ENCODE measurements around the gene VMP1. TPM values are rescaled to one million over a fixed set of nuclear protein-coding genes. Genes with fewer than 3 reads are reported as not detected.
"Not testable (repeated sequence)": the region's sequence is repeated elsewhere in the genome, so short reads cannot be mapped to it uniquely, and the experiment has no call there.

The VMP1 gene
- total RNA-seq, 1 experiment from 2014 or later = 46.5 TPM

DNA sequence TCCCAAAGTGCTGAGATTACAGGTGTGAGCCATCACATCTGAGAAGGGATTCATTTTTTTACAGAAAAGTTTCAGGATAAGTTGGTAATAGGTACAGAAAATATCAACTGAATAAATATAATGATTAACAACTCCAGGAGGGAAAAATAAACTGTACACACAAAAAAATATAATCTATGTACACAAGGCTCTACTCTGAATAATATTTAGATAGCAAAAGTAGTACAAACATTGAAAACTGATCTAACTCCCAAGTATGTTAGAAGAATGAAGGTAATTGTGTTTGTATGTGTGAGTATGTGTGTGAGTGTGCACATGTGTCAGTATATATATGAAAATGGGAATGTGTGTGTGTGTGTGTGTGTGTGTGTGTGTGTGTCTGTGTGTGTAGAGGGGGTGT lies 164.9 kb downstream of the VMP1 start:
- no peak overlapping the region for H3K27ac ChIP-seq
- H3K4me3 ChIP-seq = no peak overlapping the region
- no peaks in the 10 kb centered on the region for H3K27me3 ChIP-seq
- DNase-seq = no peak
- H3K36me3 ChIP-seq = peaks cover 8% of the 10 kb centered on the region; the same call in 1 of the 2 replicates
- H3K4me1 ChIP-seq = no peaks in the 10 kb centered on the region
- H3K9me3 ChIP-seq (replicated peaks) = no peaks in the 10 kb centered on the region

DNA sequence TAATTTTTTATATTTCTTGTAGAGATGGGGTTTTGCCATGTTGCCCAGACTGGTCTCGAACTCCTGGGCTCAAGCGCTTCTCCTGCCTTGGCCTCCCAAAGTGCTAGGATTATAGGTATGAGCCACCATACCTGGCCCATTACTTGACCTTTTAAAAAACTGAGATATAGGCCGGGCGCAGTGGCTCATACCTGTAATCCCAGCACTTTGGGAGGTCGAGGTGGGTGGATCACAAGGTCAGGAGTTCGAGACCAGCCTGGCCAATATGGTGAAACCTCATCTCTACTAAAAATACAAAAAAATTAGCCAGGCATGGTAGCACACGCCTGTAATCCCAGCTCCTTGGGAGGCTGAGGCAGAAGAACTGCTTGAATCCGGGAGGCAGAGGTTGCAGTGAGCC lies 166.0 kb downstream of the VMP1 start:
- H3K9me3 ChIP-seq (replicated peaks); DNase-seq; H3K27ac ChIP-seq; H3K4me1 ChIP-seq; H3K4me3 ChIP-seq; H3K27me3 ChIP-seq: not testable (repeated sequence)
- H3K36me3 ChIP-seq = peaks cover 13% of the 10 kb centered on the region; the same call in 1 of the 2 replicates

DNA sequence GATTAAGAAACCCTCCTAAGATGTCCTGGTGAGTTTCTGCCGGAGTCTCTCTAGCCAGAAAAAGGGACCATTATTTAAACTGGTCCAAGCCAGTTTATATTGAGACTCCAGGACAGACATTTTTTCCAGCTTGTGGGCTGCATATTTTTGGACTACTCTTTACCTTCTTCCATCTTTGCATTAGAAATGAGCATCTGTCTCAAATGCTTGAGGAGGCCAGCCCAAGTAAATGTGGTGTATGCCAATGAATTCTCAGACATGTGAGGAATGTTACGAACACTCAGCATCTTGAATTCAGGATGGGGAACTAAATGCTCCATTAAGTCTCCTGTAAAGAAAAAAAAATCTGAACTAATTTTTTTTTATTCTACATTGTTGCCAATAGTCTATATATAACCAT lies 166.9 kb downstream of the VMP1 start:
- H3K9me3 ChIP-seq (replicated peaks) = no peaks in the 10 kb centered on the region
- H3K27me3 ChIP-seq = no peaks in the 10 kb centered on the region
- H3K36me3 ChIP-seq = peaks cover 13% of the 10 kb centered on the region; the same call in 1 of the 2 replicates
- DNase-seq = no peak
- no peaks in the 10 kb centered on the region for H3K4me1 ChIP-seq
- H3K4me3 ChIP-seq = no peak overlapping the region
- no peak overlapping the region for H3K27ac ChIP-seq

DNA sequence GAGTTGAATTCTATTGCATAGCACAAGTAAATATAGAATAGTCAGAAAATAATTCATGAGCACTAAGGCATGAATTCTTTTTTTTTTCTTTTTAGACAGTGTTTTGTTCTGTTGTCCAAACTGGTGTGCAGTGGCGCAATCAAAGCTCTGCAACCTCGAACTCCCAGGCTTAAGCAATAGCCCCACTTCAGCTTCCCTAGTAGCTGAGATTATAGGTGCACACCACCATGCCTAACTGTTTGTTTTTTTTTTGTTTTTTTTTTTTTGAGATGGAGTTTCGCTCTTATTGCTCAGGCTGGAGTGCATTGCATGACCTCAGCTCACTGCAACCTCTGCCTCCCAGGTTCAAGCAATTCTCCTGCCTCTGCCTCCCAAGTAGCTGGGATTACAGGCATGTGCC lies 168.7 kb downstream of the VMP1 start:
- H3K27me3 ChIP-seq = no peaks in the 10 kb centered on the region
- H3K4me3 ChIP-seq = no peak overlapping the region
- H3K27ac ChIP-seq = no peak overlapping the region
- peaks cover 13% of the 10 kb centered on the region; the same call in 1 of the 2 replicates for H3K36me3 ChIP-seq
- no peaks in the 10 kb centered on the region for H3K9me3 ChIP-seq (replicated peaks)
- no peak for DNase-seq
- H3K4me1 ChIP-seq = no peaks in the 10 kb centered on the region

DNA sequence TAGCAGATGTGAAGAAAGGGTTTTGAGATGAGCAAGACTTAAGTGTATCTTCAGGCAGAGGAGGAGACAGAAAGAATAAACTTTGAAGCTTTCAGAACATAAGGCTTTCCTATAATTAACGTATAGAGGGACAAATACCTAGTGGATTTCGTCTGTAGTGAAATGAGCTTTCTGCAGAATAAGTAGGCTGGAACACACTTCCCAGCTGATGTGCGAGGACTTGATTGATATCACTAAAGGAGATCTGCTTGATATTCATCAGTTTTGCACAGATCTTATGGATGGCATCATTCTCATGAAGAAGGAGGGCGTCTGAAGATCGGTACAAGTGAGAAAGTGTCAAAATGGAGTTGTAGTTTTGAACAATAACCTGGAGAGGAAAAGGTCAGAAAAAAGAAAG lies 170.5 kb downstream of the VMP1 start:
- H3K36me3 ChIP-seq = peaks cover 13% of the 10 kb centered on the region; the same call in 1 of the 2 replicates
- H3K4me1 ChIP-seq = no peaks in the 10 kb centered on the region
- no peaks in the 10 kb centered on the region for H3K27me3 ChIP-seq
- no peaks in the 10 kb centered on the region for H3K9me3 ChIP-seq (replicated peaks)
- H3K4me3 ChIP-seq = no peak overlapping the region
- H3K27ac ChIP-seq = no peak overlapping the region
- no peak for DNase-seq

DNA sequence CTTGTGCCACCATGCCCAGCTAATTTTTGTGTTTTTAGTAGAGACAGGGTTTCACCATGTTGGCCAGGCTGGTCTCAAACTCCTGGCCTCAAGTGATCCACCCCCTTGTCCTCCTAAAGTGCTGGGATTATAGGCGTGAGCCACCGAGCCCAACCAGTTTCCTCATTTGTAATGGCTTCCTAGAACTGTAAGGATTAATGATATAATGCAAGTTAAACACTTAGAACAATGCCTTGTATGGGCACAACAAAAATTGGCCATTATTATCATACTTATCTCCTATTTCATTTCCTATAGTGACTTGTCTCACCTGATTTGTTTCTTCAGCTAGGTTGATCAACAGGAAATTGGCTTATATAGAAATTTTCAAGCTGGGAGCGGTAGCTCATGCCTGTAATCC lies 171.2 kb downstream of the VMP1 start:
- Histone ChIP-seq H3K4me3 (no peak overlapping the region), H3K27ac (no peak overlapping the region)

DNA sequence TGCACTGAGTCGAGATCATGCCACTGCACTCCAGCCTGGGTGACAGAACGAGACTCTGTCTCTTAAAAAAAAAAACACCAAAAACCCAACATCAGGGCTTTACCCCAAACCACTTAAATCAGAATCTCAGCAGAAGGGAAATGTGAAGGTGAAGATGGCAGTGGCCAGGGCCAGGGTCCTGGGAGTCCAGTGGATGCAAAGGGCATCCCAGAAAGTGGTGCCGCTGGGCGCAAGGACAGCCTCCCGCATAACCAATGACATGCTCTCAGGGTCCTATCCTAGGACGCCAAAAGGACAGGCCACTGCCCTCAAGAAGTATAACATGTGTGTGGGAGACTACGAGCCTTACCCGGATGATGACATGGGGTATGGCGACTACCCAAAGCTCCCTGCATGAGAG lies 177.4 kb downstream of the VMP1 start:
- Histone ChIP-seq H3K9me3 (replicated peaks) (no peaks in the 10 kb centered on the region), H3K36me3 (peaks cover 7% of the 10 kb centered on the region), H3K27me3 (no peaks in the 10 kb centered on the region), H3K27ac (no peak overlapping the region), H3K4me1 (no peaks in the 10 kb centered on the region), H3K4me3 (no peak overlapping the region)
- DNase-seq = no peak

More for the DNA sequence above, 171.2 kb downstream of the VMP1 start:
- peaks cover 14% of the 10 kb centered on the region for H3K36me3 ChIP-seq
- H3K4me1 ChIP-seq = no peaks in the 10 kb centered on the region
- no peak for DNase-seq
- H3K27me3 ChIP-seq = no peaks in the 10 kb centered on the region
- no peaks in the 10 kb centered on the region for H3K9me3 ChIP-seq (replicated peaks)

DNA sequence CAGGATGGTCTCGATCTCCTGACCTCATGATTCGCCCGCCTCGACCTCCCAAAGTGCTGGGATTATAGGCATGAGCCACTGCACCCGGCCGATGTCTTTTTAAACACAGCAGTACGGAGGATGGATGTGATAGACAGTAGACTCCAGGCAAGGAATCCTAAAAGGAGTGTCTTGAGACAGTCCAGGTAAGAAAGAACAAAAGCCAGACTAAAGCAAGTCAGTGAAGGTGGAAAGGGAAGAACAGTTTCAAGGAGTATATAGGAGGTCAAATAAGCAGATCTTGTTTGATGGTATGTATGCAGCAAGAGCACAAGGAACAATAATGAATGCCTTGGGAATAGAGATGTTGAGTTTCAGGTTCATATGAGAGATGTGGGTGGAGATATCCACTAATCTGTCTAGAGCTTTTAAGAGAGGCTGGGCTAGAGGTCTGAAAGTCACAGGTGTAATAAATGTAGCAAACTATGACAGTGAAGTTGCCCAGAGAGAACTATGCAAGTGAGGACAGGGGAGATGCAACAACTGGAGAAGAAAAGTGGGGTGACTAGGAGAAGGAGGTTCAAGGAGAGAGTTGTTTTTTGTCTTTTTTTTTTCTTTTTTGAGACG lies 180.8 kb downstream of the VMP1 start:
- H3K4me1 ChIP-seq = no peaks in the 10 kb centered on the region
- no peak overlapping the region for H3K27ac ChIP-seq
- no peaks in the 10 kb centered on the region for H3K27me3 ChIP-seq
- peaks cover 7% of the 10 kb centered on the region for H3K36me3 ChIP-seq
- no peak overlapping the region for H3K4me3 ChIP-seq
- H3K9me3 ChIP-seq (replicated peaks) = no peaks in the 10 kb centered on the region
- DNase-seq = no peak

DNA sequence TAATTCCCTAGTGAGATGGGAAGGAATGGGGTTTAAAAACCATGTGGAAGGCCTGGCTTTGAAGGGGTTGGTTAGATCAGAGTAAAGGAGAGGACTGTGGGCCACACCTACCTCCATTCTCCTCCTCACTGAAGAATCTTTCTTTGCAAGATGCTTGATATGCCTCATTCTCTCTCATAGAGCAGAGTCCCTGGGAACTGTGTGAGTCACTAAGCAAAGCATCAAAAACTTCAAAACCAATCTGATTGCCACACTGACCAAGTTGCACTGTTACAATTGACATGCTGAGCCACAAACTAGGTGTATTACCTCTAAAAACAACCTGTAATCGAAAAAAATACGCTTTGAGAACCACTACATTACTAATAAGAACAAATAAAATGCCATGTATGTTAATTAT lies 183.3 kb downstream of the VMP1 start:
- Histone ChIP-seq H3K9me3 (replicated peaks) (no peaks in the 10 kb centered on the region), H3K27ac (no peak overlapping the region), H3K27me3 (no peaks in the 10 kb centered on the region), H3K36me3 (peaks cover under 1% of the 10 kb centered on the region), H3K4me3 (no peak overlapping the region), H3K4me1 (peaks cover 7% of the 10 kb centered on the region)
- no peak for DNase-seq

Other genes starting within 250 kb of the VMP1 start
- gene DHX40, start 142.0 kb upstream of the VMP1 start, total RNA-seq (2014; rRNA removed; shearing (Covaris generic)) = 45.6 and 47.2 TPM in 2 replicates
- gene CLTC, start 87.8 kb upstream of the VMP1 start, total RNA-seq (2014; rRNA removed; shearing (Covaris generic)) = 209 and 219 TPM in 2 replicates
- gene PTRH2, start 224 bp upstream of the VMP1 start, total RNA-seq (2014; rRNA removed; shearing (Covaris generic)) = 30.4 and 31.9 TPM in 2 replicates
- 12.7 and 13.9 TPM in 2 replicates for gene TUBD1, start 185.3 kb downstream of the VMP1 start, total RNA-seq (2014; rRNA removed; shearing (Covaris generic))
- gene RPS6KB1, start 185.5 kb downstream of the VMP1 start, total RNA-seq (2014; rRNA removed; shearing (Covaris generic)) = 16.0 and 22.6 TPM in 2 replicates